HL-60 (cell line): ENCODE measurements around the gene TPM1.

Experiments used
- DNase-seq, 2 experiments: peaks; one replicate each; pipeline ENCODE4 v3.0.0-alpha.2; 2010 to 2020; ENCODE audit warnings: low read depth in 1 of 2, low spot score in 1 of 2
- H3K27ac ChIP-seq: fragments of 250-450 bp; sonication (Bioruptor Pico); replicated peaks from 2 replicates; pipeline ENCODE4 v1.5.1; 2020; ENCODE audit warnings: mild to moderate bottlenecking, moderate library complexity
- H3K27me3 ChIP-seq: fragments of 250-450 bp; sonication (Bioruptor Pico); 2 replicates; pipeline ENCODE4 v1.5.1; 2021; ENCODE audit warnings: mild to moderate bottlenecking, moderate library complexity; ENCODE audit not compliant: insufficient read depth, poor library complexity, severe bottlenecking
- H3K4me3 ChIP-seq: replicated peaks from 2 replicates; pipeline ENCODE4 v1.5.1; 2011; ENCODE audit warnings: mild to moderate bottlenecking, control low read depth, low read length; ENCODE audit not compliant: insufficient read depth
- GABPA ChIP-seq: IDR thresholded peaks from 2 replicates; pipeline ENCODE4 v1.6.1; 2012; ENCODE audit warnings: low read depth
- POLR2AphosphoS5 ChIP-seq: IDR thresholded peaks from 2 replicates; pipeline ENCODE4 v1.6.1; 2012; ENCODE audit warnings: low read depth
- SPI1 ChIP-seq: IDR thresholded peaks from 2 replicates; pipeline ENCODE4 v1.6.1; 2012; ENCODE audit warnings: low read depth, mild to moderate bottlenecking, borderline replicate concordance
- TF ChIP-seq, protein P1 (sequence below): IDR thresholded peaks from one replicate; pipeline ENCODE4 v1.5.1; 2011; ENCODE audit warnings: low read length, control low read depth, inconsistent platforms; ENCODE audit not compliant: insufficient read depth
- TF ChIP-seq, protein P2 (sequence below): IDR thresholded peaks from 2 replicates; pipeline ENCODE4 v1.6.1; 2012; ENCODE audit warnings: low read depth; ENCODE audit not compliant: insufficient replicate concordance

The TPM1 gene

GRCh38 chr15:63080634-63081250, 38.2 kb downstream of the TPM1 start:
- H3K27ac ChIP-seq = no peak overlapping the region
- no peak for TF ChIP-seq GABPA
- no peak for TF ChIP-seq SPI1
- no peak for TF ChIP-seq POLR2AphosphoS5
- TF ChIP-seq, protein P1, sequence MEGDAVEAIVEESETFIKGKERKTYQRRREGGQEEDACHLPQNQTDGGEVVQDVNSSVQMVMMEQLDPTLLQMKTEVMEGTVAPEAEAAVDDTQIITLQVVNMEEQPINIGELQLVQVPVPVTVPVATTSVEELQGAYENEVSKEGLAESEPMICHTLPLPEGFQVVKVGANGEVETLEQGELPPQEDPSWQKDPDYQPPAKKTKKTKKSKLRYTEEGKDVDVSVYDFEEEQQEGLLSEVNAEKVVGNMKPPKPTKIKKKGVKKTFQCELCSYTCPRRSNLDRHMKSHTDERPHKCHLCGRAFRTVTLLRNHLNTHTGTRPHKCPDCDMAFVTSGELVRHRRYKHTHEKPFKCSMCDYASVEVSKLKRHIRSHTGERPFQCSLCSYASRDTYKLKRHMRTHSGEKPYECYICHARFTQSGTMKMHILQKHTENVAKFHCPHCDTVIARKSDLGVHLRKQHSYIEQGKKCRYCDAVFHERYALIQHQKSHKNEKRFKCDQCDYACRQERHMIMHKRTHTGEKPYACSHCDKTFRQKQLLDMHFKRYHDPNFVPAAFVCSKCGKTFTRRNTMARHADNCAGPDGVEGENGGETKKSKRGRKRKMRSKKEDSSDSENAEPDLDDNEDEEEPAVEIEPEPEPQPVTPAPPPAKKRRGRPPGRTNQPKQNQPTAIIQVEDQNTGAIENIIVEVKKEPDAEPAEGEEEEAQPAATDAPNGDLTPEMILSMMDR = no peak
- TF ChIP-seq, protein P2, sequence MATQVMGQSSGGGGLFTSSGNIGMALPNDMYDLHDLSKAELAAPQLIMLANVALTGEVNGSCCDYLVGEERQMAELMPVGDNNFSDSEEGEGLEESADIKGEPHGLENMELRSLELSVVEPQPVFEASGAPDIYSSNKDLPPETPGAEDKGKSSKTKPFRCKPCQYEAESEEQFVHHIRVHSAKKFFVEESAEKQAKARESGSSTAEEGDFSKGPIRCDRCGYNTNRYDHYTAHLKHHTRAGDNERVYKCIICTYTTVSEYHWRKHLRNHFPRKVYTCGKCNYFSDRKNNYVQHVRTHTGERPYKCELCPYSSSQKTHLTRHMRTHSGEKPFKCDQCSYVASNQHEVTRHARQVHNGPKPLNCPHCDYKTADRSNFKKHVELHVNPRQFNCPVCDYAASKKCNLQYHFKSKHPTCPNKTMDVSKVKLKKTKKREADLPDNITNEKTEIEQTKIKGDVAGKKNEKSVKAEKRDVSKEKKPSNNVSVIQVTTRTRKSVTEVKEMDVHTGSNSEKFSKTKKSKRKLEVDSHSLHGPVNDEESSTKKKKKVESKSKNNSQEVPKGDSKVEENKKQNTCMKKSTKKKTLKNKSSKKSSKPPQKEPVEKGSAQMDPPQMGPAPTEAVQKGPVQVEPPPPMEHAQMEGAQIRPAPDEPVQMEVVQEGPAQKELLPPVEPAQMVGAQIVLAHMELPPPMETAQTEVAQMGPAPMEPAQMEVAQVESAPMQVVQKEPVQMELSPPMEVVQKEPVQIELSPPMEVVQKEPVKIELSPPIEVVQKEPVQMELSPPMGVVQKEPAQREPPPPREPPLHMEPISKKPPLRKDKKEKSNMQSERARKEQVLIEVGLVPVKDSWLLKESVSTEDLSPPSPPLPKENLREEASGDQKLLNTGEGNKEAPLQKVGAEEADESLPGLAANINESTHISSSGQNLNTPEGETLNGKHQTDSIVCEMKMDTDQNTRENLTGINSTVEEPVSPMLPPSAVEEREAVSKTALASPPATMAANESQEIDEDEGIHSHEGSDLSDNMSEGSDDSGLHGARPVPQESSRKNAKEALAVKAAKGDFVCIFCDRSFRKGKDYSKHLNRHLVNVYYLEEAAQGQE = no peak
- no peak overlapping the region for H3K4me3 ChIP-seq
- DNase-seq = no peak
- H3K27me3 ChIP-seq = peaks cover 7% of the 10 kb centered on the region

DNA sequence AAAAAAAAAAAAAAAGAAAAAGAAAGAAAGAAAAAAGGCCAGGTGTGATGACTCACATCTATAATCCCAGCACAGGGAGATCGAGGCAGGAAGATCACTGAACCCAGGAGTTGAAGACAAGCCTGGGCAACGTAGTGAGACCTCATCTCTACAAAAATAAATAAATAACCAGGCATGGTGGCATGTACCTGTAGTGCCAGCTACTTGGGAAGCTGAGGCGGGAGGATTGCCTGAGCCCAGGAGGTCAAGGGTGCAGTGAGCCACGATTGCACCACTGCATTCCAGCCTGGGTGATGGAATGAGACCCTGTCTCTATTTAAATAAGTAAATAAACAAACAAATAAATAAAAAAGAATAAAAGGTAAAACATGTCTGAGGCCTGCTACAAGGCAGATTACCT, 39.8 kb downstream of the TPM1 start:
- TF ChIP-seq SPI1 (no peak), GABPA (no peak), POLR2AphosphoS5 (no peak)
- TF ChIP-seq, protein P1 = no peak
- TF ChIP-seq, protein P2 = no peak
- Histone ChIP-seq H3K4me3 (no peak overlapping the region), H3K27me3 (peaks cover 4% of the 10 kb centered on the region), H3K27ac (no peak overlapping the region)
- DNase-seq = no peak

- Histone ChIP-seq H3K4me3 (no peak overlapping the region), H3K27me3 (peaks cover 4% of the 10 kb centered on the region), H3K27ac (no peak overlapping the region)
- no peak for DNase-seq
- TF ChIP-seq POLR2AphosphoS5 = no peak
- no peak for TF ChIP-seq SPI1
- TF ChIP-seq, protein P2 = no peak
- no peak for TF ChIP-seq GABPA
- TF ChIP-seq, protein P1 = no peak
Observed at GRCh38 chr15:63083044-63083443, 40.5 kb downstream of the TPM1 start.
